ENCODE data around the gene ABHD12B. TPM values are rescaled to one million over a fixed set of nuclear protein-coding genes. Genes with fewer than 3 reads are reported as not detected.

ABHD12B gene
- total RNA-seq, 1 donor from 2014 or later: not detected

GRCh38 chr14:50953502-50953901, 81.6 kb downstream of the ABHD12B start:
- no peak for TF ChIP-seq CTCF (IDR thresholded peaks at IDR 0.05)
- POLR2A ChIA-PET: no interaction called here

More at GRCh38 chr14:50953502-50953901, 81.6 kb downstream of the ABHD12B start:
- no peak for DNase-seq
- no peak for ATAC-seq (ENCODE audit: low read depth)
- intact Hi-C loops (cut with micrococcal nuclease): no loop called here
- CTCF ChIA-PET: interaction anchor here (0.6 to 1.3 kb wide), 3 partner anchors 264 to 1177 kb away, joined by 3 to 6 read pairs (median 3); no protein-coding TSS in a partner anchor
- H3K4me3 Mint-ChIP-seq: no peak overlapping the region
- no peaks in the 10 kb centered on the region for H3K4me1 Mint-ChIP-seq
- no peaks in the 10 kb centered on the region for H3K36me3 Mint-ChIP-seq (ENCODE audit: low read depth)
- H3K27me3 Mint-ChIP-seq: no peaks in the 10 kb centered on the region
- H3K9me3 Mint-ChIP-seq: no peaks in the 10 kb centered on the region
- H3K27ac Mint-ChIP-seq: no peak overlapping the region

Other genes starting within 250 kb of the ABHD12B start
- 31.0 and 33.3 TPM in 2 replicates for gene SAV1, start 203.7 kb upstream of the ABHD12B start, total RNA-seq
- gene NIN, start 40.9 kb upstream of the ABHD12B start, total RNA-seq: 145 and 156 TPM in 2 replicates
- gene PYGL, start 72.4 kb downstream of the ABHD12B start, total RNA-seq: 0.32 TPM in 1 of 2 replicates, not detected in the other
- gene TRIM9, start 223.1 kb downstream of the ABHD12B start, total RNA-seq: 0.24 and 0.67 TPM in 2 replicates

All from activated B cell treated with CpG ODN at 0.5 μM for 24 hours (primary cell).